ENCODE data around the gene TCEAL8. TPM values are rescaled to one million over a fixed set of nuclear protein-coding genes. Genes with fewer than 3 reads are reported as not detected.

Gene TCEAL8
- total and polyA plus RNA-seq, 2 donors (not counting 3 experiments of a cell fraction or from before 2014, with no cell fraction given) = 31.0 to 51.8 TPM

- H3K9me3 ChIP-seq (replicated peaks; ENCODE audit: control insufficient read depth, insufficient read depth, low read length) = no peaks in the 10 kb centered on the region
- no peak for DNase-seq (ENCODE audit: low read depth, low spot score)
- no peak overlapping the region for H3K27ac ChIP-seq (ENCODE audit: insufficient read depth, low read depth, low read length)
- H3K4me2 ChIP-seq (ENCODE audit: insufficient read depth, low read length) = no peak overlapping the region
- H3K27me3 ChIP-seq (ENCODE audit: control insufficient read depth in 2 of 2, insufficient read depth in 2 of 2, low read length in 2 of 2) = peaks cover 24% of the 10 kb centered on the region in 2 experiments
- no peaks in the 10 kb centered on the region for H3K79me2 ChIP-seq (ENCODE audit: control insufficient read depth, insufficient read depth, low read length)
- ChIA-PET POLR2A (no interaction called here), CTCF (no interaction called here)
- no TSS peak for BruUV-seq (replicated peaks)
- dilution Hi-C loops (cut with MboI; ENCODE audit: extremely low pct_ligation_motif_present, low sequenced_read_pairs) (no loop called here), intact Hi-C loops (cut with micrococcal nuclease) (no loop called here)
- H3K9ac ChIP-seq (replicated peaks; ENCODE audit: extremely low read depth, insufficient read depth, low read length) = no peak overlapping the region
- no peaks in the 10 kb centered on the region for H4K20me1 ChIP-seq (replicated peaks; ENCODE audit: control insufficient read depth, extremely low read depth, insufficient read depth, low read length)
- TF ChIP-seq JUN (IDR thresholded peaks at IDR 0.05; ENCODE audit: borderline replicate concordance, insufficient read depth, insufficient read length, low read depth) = no peak
- no peak for TF ChIP-seq FOS (IDR thresholded peaks at IDR 0.05; ENCODE audit: borderline replicate concordance, insufficient read depth, low read length)
- TF ChIP-seq MYC (IDR thresholded peaks at IDR 0.05; ENCODE audit: low read depth, low read length) = no peak
- TF ChIP-seq GATA2 (IDR thresholded peaks at IDR 0.05; ENCODE audit: insufficient read depth, insufficient read length, low read depth, low read length) = no peak
- no peak for TF ChIP-seq POLR2A (IDR thresholded peaks at IDR 0.05; ENCODE audit: low read depth, low read length)
- no peak for TF ChIP-seq MAX (IDR thresholded peaks at IDR 0.05; ENCODE audit: insufficient read depth, insufficient read length)
- no peak for TF ChIP-seq POLR2AphosphoS5 (IDR thresholded peaks at IDR 0.05; ENCODE audit: insufficient read depth, low read depth, low read length)
- TF ChIP-seq, protein P1, sequence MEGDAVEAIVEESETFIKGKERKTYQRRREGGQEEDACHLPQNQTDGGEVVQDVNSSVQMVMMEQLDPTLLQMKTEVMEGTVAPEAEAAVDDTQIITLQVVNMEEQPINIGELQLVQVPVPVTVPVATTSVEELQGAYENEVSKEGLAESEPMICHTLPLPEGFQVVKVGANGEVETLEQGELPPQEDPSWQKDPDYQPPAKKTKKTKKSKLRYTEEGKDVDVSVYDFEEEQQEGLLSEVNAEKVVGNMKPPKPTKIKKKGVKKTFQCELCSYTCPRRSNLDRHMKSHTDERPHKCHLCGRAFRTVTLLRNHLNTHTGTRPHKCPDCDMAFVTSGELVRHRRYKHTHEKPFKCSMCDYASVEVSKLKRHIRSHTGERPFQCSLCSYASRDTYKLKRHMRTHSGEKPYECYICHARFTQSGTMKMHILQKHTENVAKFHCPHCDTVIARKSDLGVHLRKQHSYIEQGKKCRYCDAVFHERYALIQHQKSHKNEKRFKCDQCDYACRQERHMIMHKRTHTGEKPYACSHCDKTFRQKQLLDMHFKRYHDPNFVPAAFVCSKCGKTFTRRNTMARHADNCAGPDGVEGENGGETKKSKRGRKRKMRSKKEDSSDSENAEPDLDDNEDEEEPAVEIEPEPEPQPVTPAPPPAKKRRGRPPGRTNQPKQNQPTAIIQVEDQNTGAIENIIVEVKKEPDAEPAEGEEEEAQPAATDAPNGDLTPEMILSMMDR (IDR thresholded peaks at IDR 0.05; ENCODE audit: extremely low read depth in 1 of 2, insufficient read depth in 1 of 2, low read depth in 1 of 2, low read length in 2 of 2) = no peak
- TF ChIP-seq EZH2 (IDR thresholded peaks at IDR 0.05; ENCODE audit: borderline replicate concordance, low read depth, low read length, severe bottlenecking) = no peak
- H3K4me3 ChIP-seq (replicated peaks in 1 of 3; ENCODE audit: insufficient read depth in 1 of 3, low read depth in 1 of 3, low read length in 3 of 3) = no peak overlapping the region
- H3K9me1 ChIP-seq (replicated peaks; ENCODE audit: control insufficient read depth, extremely low read depth, insufficient read depth, low read length) = no peaks in the 10 kb centered on the region
- H3K4me1 ChIP-seq (ENCODE audit: control insufficient read depth, extremely low read depth, insufficient read depth, low read length) = no peaks in the 10 kb centered on the region
- FAIRE-seq = no peak
- no peaks in the 10 kb centered on the region for H3K36me3 ChIP-seq (ENCODE audit: control insufficient read depth in 2 of 2, extremely low read depth in 1 of 2, insufficient read depth in 2 of 2, low read length in 2 of 2)
- no peak overlapping the region for H2AFZ ChIP-seq (ENCODE audit: low read depth, low read length)
Measured at GRCh38 chrX:103279624-103280023, 24.7 kb upstream of the TCEAL8 start.

All from endothelial cell of umbilical vein (primary cell).